Left lung (tissue), 10 donors: Measurements from ENCODE around the gene NKAP. TPM values are rescaled to one million over a fixed set of nuclear protein-coding genes. Genes with fewer than 3 reads are reported as not detected.

Experiments
- ATAC-seq: fragments of 200-7000 bp; cut with Tn5 transposase; one replicate; pipeline ENCODE4 v1.9.1; 2020; ENCODE audit warnings: moderate library complexity
- DNase-seq, 4 donors: peaks; one replicate each; pipeline ENCODE4 v3.0.0-alpha.2; 2013 to 2020
- H3K27ac ChIP-seq, 2 donors: fragments of 200-600 bp; sonication (generic) in 1 of 2; one replicate each; pipeline versions ENCODE4 v1.5.0 to v1.8.0; 2020 to 2021
- H3K27me3 ChIP-seq, 2 donors: fragments of 200-600 bp; sonication (generic) in 1 of 2; one replicate each; pipeline versions ENCODE4 v1.5.0 to v1.8.0; 2020 to 2021
- H3K36me3 ChIP-seq, 2 donors: fragments of 200-600 bp; sonication (generic) in 1 of 2; one replicate each; pipeline versions ENCODE4 v1.5.0 to v1.8.0; 2020 to 2021
- H3K4me1 ChIP-seq, 2 donors: fragments of 200-600 bp; one replicate each; pipeline ENCODE4 v1.8.0; 2021
- H3K4me3 ChIP-seq, 2 donors: fragments of 200-600 bp; sonication (generic) in 1 of 2; one replicate each; pipeline versions ENCODE4 v1.5.0 to v1.8.0; 2020 to 2021; ENCODE audit warnings: mild to moderate bottlenecking in 1 of 2
- H3K9me3 ChIP-seq, 2 donors: fragments of 200-600 bp; sonication (generic) in 1 of 2; one replicate each; pipeline versions ENCODE4 v1.5.0 to v1.8.0; 2020 to 2021
- intact Hi-C, 2 donors: fragments of 100-400 bp; cut with DNase I; formaldehyde crosslinking; loops; one replicate each; pipeline versions ENCODE4 v1.11.2 to v1.14.2; 2022
- polyA plus RNA-seq, 6 donors: library from polyadenylated mRNA; unstranded; fragments of 120-200 nt; gene quantifications; one replicate each; pipeline ENCODE4 v1.2.1, GENCODE V29; 2013; ENCODE audit not compliant: insufficient read length in 6 of 6
- total RNA-seq, 2 donors: library from RNA; stranded (reverse); fragmentation: NEBNext Ultra II Directional; extraction: Animal tissue kit (Norgen Biotek cat#: 25700); gene quantifications; one replicate each; pipeline ENCODE4 v1.2.1, GENCODE V29; 2021
- TF ChIP-seq, protein P1 (sequence below), 2 donors: fragments of 200-600 bp; sonication (generic) in 1 of 2; IDR thresholded peaks; one replicate each; pipeline versions ENCODE4 v1.5.0 to v1.8.0; 2021; ENCODE audit warnings: antibody characterized with exemption in 2 of 2
- donor health status: DM: no; HTN: yes; CAD: no.
- donor health status: DM: no; HTN: no; CAD: no.

The NKAP gene
- total and polyA plus RNA-seq, 8 donors: 6.6 to 15.8 (median 14.0) TPM

GRCh38 chrX:119887721-119888425 is 55.7 kb downstream of the NKAP start:
- Histone ChIP-seq H3K4me3 (peak overlapping the region in 1 of 2 donors; percentile 34), H3K36me3 (no peaks in the 10 kb centered on the region), H3K27me3 (no peaks in the 10 kb centered on the region), H3K4me1 (no peaks in the 10 kb centered on the region), H3K27ac (no peak overlapping the region), H3K9me3 (no peaks in the 10 kb centered on the region)
- intact Hi-C loops: no loop called here
- TF ChIP-seq, protein P1, sequence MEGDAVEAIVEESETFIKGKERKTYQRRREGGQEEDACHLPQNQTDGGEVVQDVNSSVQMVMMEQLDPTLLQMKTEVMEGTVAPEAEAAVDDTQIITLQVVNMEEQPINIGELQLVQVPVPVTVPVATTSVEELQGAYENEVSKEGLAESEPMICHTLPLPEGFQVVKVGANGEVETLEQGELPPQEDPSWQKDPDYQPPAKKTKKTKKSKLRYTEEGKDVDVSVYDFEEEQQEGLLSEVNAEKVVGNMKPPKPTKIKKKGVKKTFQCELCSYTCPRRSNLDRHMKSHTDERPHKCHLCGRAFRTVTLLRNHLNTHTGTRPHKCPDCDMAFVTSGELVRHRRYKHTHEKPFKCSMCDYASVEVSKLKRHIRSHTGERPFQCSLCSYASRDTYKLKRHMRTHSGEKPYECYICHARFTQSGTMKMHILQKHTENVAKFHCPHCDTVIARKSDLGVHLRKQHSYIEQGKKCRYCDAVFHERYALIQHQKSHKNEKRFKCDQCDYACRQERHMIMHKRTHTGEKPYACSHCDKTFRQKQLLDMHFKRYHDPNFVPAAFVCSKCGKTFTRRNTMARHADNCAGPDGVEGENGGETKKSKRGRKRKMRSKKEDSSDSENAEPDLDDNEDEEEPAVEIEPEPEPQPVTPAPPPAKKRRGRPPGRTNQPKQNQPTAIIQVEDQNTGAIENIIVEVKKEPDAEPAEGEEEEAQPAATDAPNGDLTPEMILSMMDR (IDR thresholded peaks at IDR 0.05): peak in 1 of 2 donors; percentile 69
- DNase-seq: peak in 3 of 4 donors; percentile 32 to 89 (median 71)
- peak; percentile 95 for ATAC-seq

DNA sequence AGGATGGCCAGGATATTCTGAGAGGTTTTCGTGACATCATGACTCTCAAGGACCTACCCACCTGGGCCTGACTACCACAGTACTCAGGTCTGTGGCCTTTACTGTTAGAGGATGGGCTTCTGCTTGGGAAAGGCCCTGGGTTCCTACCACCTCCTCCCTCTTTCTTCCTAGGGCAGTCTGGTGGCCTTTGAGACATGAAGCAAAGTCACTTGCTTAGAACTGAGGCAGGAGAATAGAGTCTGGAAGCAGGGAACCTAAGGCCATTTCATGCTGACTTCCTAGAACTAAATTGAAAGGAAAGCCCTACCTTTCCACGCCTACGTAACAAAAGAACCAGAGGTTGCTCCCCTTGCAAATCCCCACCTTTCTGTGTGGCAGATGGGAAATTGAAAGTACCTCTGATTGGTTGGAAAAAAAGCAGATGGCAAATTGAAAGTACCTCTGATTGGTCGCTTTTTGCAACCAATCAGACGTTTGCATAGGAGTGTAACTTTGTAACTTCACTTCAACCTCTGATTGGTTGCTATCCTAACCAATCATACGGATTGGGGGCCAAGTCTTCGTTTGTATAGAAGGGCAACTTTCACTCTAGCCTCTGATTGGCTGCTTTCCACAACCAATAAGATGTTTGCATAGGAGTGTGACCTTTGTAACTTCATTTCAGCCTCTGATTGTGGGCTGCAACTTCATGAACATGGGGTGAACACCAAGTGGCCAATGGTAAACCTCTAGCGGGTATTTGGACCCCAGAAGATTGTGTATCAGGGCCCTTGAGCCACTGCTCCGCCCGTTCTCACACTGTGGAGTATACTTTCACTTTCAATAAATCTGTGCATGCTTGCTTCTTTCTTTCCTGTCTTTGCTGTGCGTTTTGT is 57.8 kb downstream of the NKAP start:
- Histone ChIP-seq H3K27me3 (no peaks in the 10 kb centered on the region), H3K27ac (no peak overlapping the region), H3K4me3 (no peak overlapping the region), H3K36me3 (no peaks in the 10 kb centered on the region), H3K4me1 (no peaks in the 10 kb centered on the region), H3K9me3 (no peaks in the 10 kb centered on the region)
- TF ChIP-seq, protein P1 (IDR thresholded peaks at IDR 0.05): no peak
- DNase-seq: no peak
- intact Hi-C loops: no loop called here
- peak; percentile 26 for ATAC-seq

- Histone ChIP-seq H3K4me1 (no peaks in the 10 kb centered on the region), H3K27ac (no peak overlapping the region), H3K4me3 (no peak overlapping the region), H3K36me3 (peaks cover 0 to 13% of the 10 kb centered on the region in 2 donors), H3K27me3 (no peaks in the 10 kb centered on the region), H3K9me3 (no peaks in the 10 kb centered on the region)
- ATAC-seq (peak; percentile 94), DNase-seq (peak in 2 of 4 donors; percentile 18 to 36)
- TF ChIP-seq, protein P1 (IDR thresholded peaks at IDR 0.05): peak in 1 of 2 donors; percentile 35
- intact Hi-C loops: no loop called here
Observed at GRCh38 chrX:119880552-119881437, 62.8 kb downstream of the NKAP start.

DNA sequence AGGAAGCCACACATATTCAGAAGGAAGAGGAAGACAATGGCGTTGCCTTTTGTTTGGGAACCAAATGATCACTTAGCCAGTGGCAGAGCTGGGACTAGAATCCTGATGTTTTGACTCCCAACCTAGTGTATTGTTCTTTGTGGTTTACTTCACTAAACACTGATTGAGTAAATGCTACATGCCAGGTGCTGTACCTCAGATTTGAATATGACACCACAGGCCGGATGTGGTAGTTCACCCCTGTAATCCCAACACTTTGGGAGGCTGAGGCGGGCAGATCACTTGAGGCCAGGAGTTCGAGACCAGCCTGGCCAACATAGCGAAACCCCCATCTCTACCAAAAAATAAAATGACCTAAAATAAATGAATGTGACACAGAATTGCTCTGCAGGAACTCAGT is 63.5 kb downstream of the NKAP start:
- TF ChIP-seq, protein P1 (IDR thresholded peaks at IDR 0.05): no peak
- H3K27me3 ChIP-seq: no peaks in the 10 kb centered on the region
- H3K4me1 ChIP-seq: no peaks in the 10 kb centered on the region
- H3K9me3 ChIP-seq: no peaks in the 10 kb centered on the region
- intact Hi-C loops: no loop called here
- ATAC-seq (no peak), DNase-seq (no peak)
- no peak overlapping the region for H3K4me3 ChIP-seq
- peaks cover 0 to 19% of the 10 kb centered on the region in 2 donors for H3K36me3 ChIP-seq
- H3K27ac ChIP-seq: no peak overlapping the region
